Small intestine (tissue), 7 donors: ENCODE results near the gene DISC1. TPM values are rescaled to one million over a fixed set of nuclear protein-coding genes. Genes with fewer than 3 reads are reported as not detected.

ENCODE experiments used
- DNase-seq, 2 donors: peaks; one replicate each; pipeline versions ENCODE4 v3.0.0 to v3.0.0-alpha.2; 2013
- FAIRE-seq: peaks from 2 replicates; lab custom pipeline; 2012; peaks lifted over from hg19 to GRCh38; lab: Jason Lieb, UNC
- H3K27ac ChIP-seq, 3 donors: one replicate each; pipeline ENCODE4 v1.5.1; 2013; ENCODE audit warnings: low read length in 2 of 3, mild to moderate bottlenecking in 2 of 3, control low read depth in 1 of 3, inconsistent platforms in 1 of 3, low read depth in 1 of 3, moderate library complexity in 1 of 3
- H3K27me3 ChIP-seq, 3 donors: one replicate each; pipeline ENCODE4 v1.6.1; 2013; ENCODE audit warnings: low read length in 3 of 3, inconsistent platforms in 1 of 3; ENCODE audit not compliant: control insufficient read depth in 3 of 3, insufficient read depth in 3 of 3
- H3K36me3 ChIP-seq, 3 donors: one replicate each; pipeline ENCODE4 v1.6.1; 2013; ENCODE audit warnings: low read length in 3 of 3, inconsistent platforms in 1 of 3, low read depth in 1 of 3, mild to moderate bottlenecking in 1 of 3, moderate library complexity in 1 of 3; ENCODE audit not compliant: control insufficient read depth in 3 of 3, insufficient read depth in 2 of 3
- H3K4me1 ChIP-seq, 3 donors: one replicate each; pipeline ENCODE4 v1.6.1; 2013; ENCODE audit warnings: low read length in 2 of 3, inconsistent platforms in 1 of 3, low read depth in 1 of 3, mild to moderate bottlenecking in 1 of 3, moderate library complexity in 1 of 3; ENCODE audit not compliant: control insufficient read depth in 3 of 3, insufficient read depth in 2 of 3
- H3K4me3 ChIP-seq, 3 donors: one replicate each; pipeline ENCODE4 v1.5.1; 2013; ENCODE audit warnings: low read length in 3 of 3, control low read depth in 1 of 3, inconsistent platforms in 1 of 3, low read depth in 1 of 3, mild to moderate bottlenecking in 1 of 3, moderate library complexity in 1 of 3
- H3K9me3 ChIP-seq, 2 donors: one replicate each; pipeline ENCODE4 v1.6.1; 2013; ENCODE audit warnings: low read depth in 1 of 2, low read length in 1 of 2; ENCODE audit not compliant: control insufficient read depth in 2 of 2, insufficient read depth in 1 of 2
- WGBS, 3 donors: extraction: QIAGEN DNeasy Blood & Tissue Kit; methylation state at CpG; one replicate each; pipeline ENCODE4 v1.1.7; 2013; 5-methylcytosine and 5-hydroxymethylcytosine counted together
- polyA plus RNA-seq, 4 donors: library from polyadenylated mRNA; stranded (reverse) in 3 of 4; unstranded in 1 of 4; fragments of 200-250 nt in 3 of 4; fragments of 120-200 nt in 1 of 4; gene quantifications; one replicate each; pipeline versions ENCODE4 v1.2.1 to v1.2.3, GENCODE V29; 2013
- donor health status: healthy with polysubstance abuse.
- donor health status: control.
- donor health status: control.
- donor health status: Bipolar disorder and iron deficiency.
- donor health status: healthy.

DISC1 gene
- polyA plus RNA-seq, 4 donors, result 0.27 to 2.1 (median 0.85) TPM; not detected in 1

GRCh38 chr1:231686384-231686783 lies 59.8 kb downstream of the DISC1 start:
- DNase-seq (no peak), FAIRE-seq (no peak)
- Histone ChIP-seq H3K27ac (no peak overlapping the region), H3K4me1 (no peaks in the 10 kb centered on the region), H3K36me3 (no peaks in the 10 kb centered on the region), H3K9me3 (peaks cover 0 to 14% of the 10 kb centered on the region in 2 donors), H3K27me3 (no peaks in the 10 kb centered on the region), H3K4me3 (no peak overlapping the region)
- WGBS, 3 donors, result 85 to 97% (median 94%) methylated on average over 4 of the region's 4 CpGs

- Histone ChIP-seq H3K36me3 (no peaks in the 10 kb centered on the region), H3K27me3 (no peaks in the 10 kb centered on the region), H3K4me1 (no peaks in the 10 kb centered on the region), H3K9me3 (peaks cover 0 to 11% of the 10 kb centered on the region in 2 donors), H3K4me3 (no peak overlapping the region), H3K27ac (no peak overlapping the region)
- FAIRE-seq (no peak), DNase-seq (no peak)
- whole genome bisulfite sequencing, 3 donors, result 88 to 90% (median 90%) methylated on average over 4 of the region's 4 CpGs
Measured at GRCh38 chr1:231688989-231689388, 62.4 kb downstream of the DISC1 start.

GRCh38 chr1:231690059-231690458 lies 63.5 kb downstream of the DISC1 start:
- Histone ChIP-seq H3K4me3 (no peak overlapping the region), H3K27me3 (no peaks in the 10 kb centered on the region), H3K4me1 (no peaks in the 10 kb centered on the region), H3K9me3 (peaks cover 0 to 8% of the 10 kb centered on the region in 2 donors), H3K27ac (no peak overlapping the region), H3K36me3 (no peaks in the 10 kb centered on the region)
- FAIRE-seq (no peak), DNase-seq (no peak)
- 47 to 59% (median 48%) methylated on average over 9 of the region's 9 CpGs for WGBS, 3 donors

- H3K27me3 ChIP-seq, result no peaks in the 10 kb centered on the region
- WGBS, 3 donors, result 65 to 74% (median 69%) methylated on average over 17 of the region's 17 CpGs
- FAIRE-seq, result no peak
- no peaks in the 10 kb centered on the region for H3K4me1 ChIP-seq
- no peaks in the 10 kb centered on the region for H3K9me3 ChIP-seq
- H3K27ac ChIP-seq, result no peak overlapping the region
- H3K36me3 ChIP-seq, result no peaks in the 10 kb centered on the region
- peak; percentile 3 to 34 for DNase-seq
- H3K4me3 ChIP-seq, result no peak overlapping the region
Measured at GRCh38 chr1:231691618-231692259, 65.1 kb downstream of the DISC1 start.

GRCh38 chr1:231693361-231694074 lies 66.9 kb downstream of the DISC1 start:
- H3K4me3 ChIP-seq, result no peak overlapping the region
- no peak for DNase-seq
- H3K27me3 ChIP-seq, result no peaks in the 10 kb centered on the region
- FAIRE-seq, result no peak
- no peak overlapping the region for H3K27ac ChIP-seq
- H3K36me3 ChIP-seq, result no peaks in the 10 kb centered on the region
- 51 to 81% (median 80%) methylated on average over 18 of the region's 18 CpGs for WGBS, 3 donors
- H3K9me3 ChIP-seq, result no peaks in the 10 kb centered on the region
- no peaks in the 10 kb centered on the region for H3K4me1 ChIP-seq

- H3K4me1 ChIP-seq, result no peaks in the 10 kb centered on the region
- DNase-seq (no peak), FAIRE-seq (no peak)
- no peaks in the 10 kb centered on the region for H3K27me3 ChIP-seq
- H3K36me3 ChIP-seq, result no peaks in the 10 kb centered on the region
- no peaks in the 10 kb centered on the region for H3K9me3 ChIP-seq
- H3K4me3 ChIP-seq, result no peak overlapping the region
- WGBS, 3 donors, result 65 to 72% (median 68%) methylated on average over 11 of the region's 11 CpGs
- no peak overlapping the region for H3K27ac ChIP-seq
Measured at GRCh38 chr1:231694075-231694431, 67.5 kb downstream of the DISC1 start.

- Histone ChIP-seq H3K4me1 (peaks cover 0 to 3% (median 0%) of the 10 kb centered on the region in 3 donors), H3K27ac (no peak overlapping the region), H3K9me3 (no peaks in the 10 kb centered on the region), H3K27me3 (no peaks in the 10 kb centered on the region), H3K36me3 (no peaks in the 10 kb centered on the region), H3K4me3 (no peak overlapping the region)
- no peak for DNase-seq
- 64 to 89% (median 76%) methylated on average over 18 of the region's 18 CpGs for WGBS, 3 donors
- FAIRE-seq, result no peak
Measured at GRCh38 chr1:231694465-231695077, 68.0 kb downstream of the DISC1 start.

- Histone ChIP-seq H3K4me3 (no peak overlapping the region), H3K4me1 (peaks cover 0 to 8% (median 0%) of the 10 kb centered on the region in 3 donors), H3K27ac (no peak overlapping the region), H3K9me3 (no peaks in the 10 kb centered on the region), H3K36me3 (no peaks in the 10 kb centered on the region), H3K27me3 (no peaks in the 10 kb centered on the region)
- 66 to 89% (median 85%) methylated on average over 8 of the region's 8 CpGs for WGBS, 3 donors
- no peak for DNase-seq
- FAIRE-seq, result no peak
Measured at GRCh38 chr1:231695439-231696255, 69.1 kb downstream of the DISC1 start.
